Measurements from ENCODE around the gene SLC35D3.
"Not testable (repeated sequence)": the region's sequence is repeated elsewhere in the genome, so short reads cannot be mapped to it uniquely, and the experiment has no call there.

The SLC35D3 gene

GRCh38 chr6:136964398-136964797 lies 42.3 kb downstream of the SLC35D3 start:
- DNase-seq (ENCODE audit: low read depth): no peak

DNA sequence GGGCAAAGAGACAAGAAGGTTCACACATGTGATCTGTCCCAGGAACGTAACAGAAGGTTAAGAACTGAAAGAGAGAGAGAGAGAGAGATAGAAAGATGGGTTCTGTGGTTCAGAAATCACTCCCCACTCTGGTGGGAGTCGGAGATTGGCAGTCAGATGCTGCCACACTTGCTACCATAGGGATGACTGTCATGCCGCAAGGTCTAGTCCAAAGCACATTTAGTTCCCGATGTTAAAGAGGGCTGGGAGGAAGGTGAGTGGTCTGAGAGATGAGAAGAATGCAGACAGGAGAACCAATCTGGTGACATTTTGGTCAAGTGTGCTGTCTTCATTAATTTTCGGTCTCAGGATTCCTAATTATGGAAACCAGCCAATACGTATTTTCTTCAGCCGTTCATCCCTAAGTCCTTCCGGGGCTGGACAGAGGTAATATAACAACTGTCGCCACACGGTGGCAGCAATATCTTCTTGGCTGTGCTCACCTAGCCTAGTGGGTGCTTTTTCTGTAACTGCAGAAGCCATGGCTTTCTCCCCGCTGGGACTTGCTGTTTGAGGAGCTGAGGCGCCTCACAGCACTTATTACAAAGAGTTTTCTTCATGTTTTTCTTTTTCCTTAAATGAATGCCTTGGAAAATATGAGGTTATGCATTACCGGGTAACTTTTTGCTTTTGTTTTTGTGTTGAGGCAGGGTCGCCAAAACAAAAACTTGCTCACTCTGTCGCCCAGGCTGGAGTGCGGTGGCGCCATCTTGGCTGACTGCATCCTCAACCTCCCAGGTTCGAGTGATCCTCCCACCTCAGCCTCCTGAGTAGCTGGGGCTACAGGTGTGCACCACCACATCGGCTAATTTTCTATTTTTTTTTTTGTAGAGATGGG lies 46.0 kb downstream of the SLC35D3 start:
- DNase-seq (ENCODE audit: low read depth): peak; percentile 72

- no peak for DNase-seq (ENCODE audit: low read depth)
Measured at GRCh38 chr6:136968837-136969236, 46.7 kb downstream of the SLC35D3 start.

GRCh38 chr6:136969433-136969832 lies 47.3 kb downstream of the SLC35D3 start:
- no peak for DNase-seq (ENCODE audit: low read depth)

- DNase-seq (ENCODE audit: low read depth): no peak
Measured at GRCh38 chr6:136969930-136970329, 47.8 kb downstream of the SLC35D3 start.

GRCh38 chr6:136971609-136972008 lies 49.5 kb downstream of the SLC35D3 start:
- DNase-seq (ENCODE audit: low read depth): no peak

GRCh38 chr6:136973781-136974180 lies 51.7 kb downstream of the SLC35D3 start:
- not testable (repeated sequence) for DNase-seq (ENCODE audit: low read depth)

Data from iris pigment epithelial cell (primary cell).